Mucosa of descending colon (tissue), 3 donors: ENCODE data around the gene CPNE4. TPM values are rescaled to one million over a fixed set of nuclear protein-coding genes. Genes with fewer than 3 reads are reported as not detected.

ENCODE experiments used
- ATAC-seq: fragments of 200-7000 bp; cut with Tn5 transposase; one replicate; pipeline ENCODE4 v1.9.1; 2020; ENCODE audit warnings: mild to moderate bottlenecking, moderate library complexity
- DNase-seq, 3 donors: peaks; one replicate each; pipeline ENCODE4 v3.0.0-alpha.2; 2020
- H3K36me3 ChIP-seq: fragments of 200-600 bp; one replicate; pipeline ENCODE4 v1.8.0; 2021; ENCODE audit warnings: low read depth, mild to moderate bottlenecking
- H3K4me1 ChIP-seq: fragments of 200-600 bp; one replicate; pipeline ENCODE4 v1.8.0; 2021; ENCODE audit warnings: low read depth, mild to moderate bottlenecking
- H3K4me3 ChIP-seq: fragments of 200-600 bp; one replicate; pipeline ENCODE4 v1.8.0; 2021; ENCODE audit warnings: mild to moderate bottlenecking
- H3K9me3 ChIP-seq: fragments of 200-600 bp; one replicate; pipeline ENCODE4 v1.8.0; 2021; ENCODE audit warnings: mild to moderate bottlenecking
- intact Hi-C, 2 donors: fragments of 100-400 bp; cut with DNase I in 1 of 2; cut with micrococcal nuclease in 1 of 2; formaldehyde crosslinking; loops; one replicate each; pipeline versions ENCODE4 v1.11.0 to v1.11.1; 2022; cut with DNase I, micrococcal nuclease
- total RNA-seq, 3 donors: library from RNA; stranded (reverse); fragmentation: NEBNext Ultra II Directional in 2 of 3; extraction: Animal tissue kit (Norgen Biotek cat#: 25700) in 2 of 3; gene quantifications; one replicate each; pipeline versions ENCODE4 v1.2.1 to v1.2.4, GENCODE V29; 2021 to 2023
- TF ChIP-seq, protein P1 (sequence below): fragments of 200-600 bp; IDR thresholded peaks from one replicate; pipeline ENCODE4 v1.8.0; 2022; ENCODE audit warnings: antibody characterized with exemption, mild to moderate bottlenecking
- donor health status: DM: no; HTN: no; CAD: no; lungs with moderate emphysema.
- donor health status: DM: no; HTN: no; CAD: no.
- donor health status: DM: no; HTN: yes; CAD: no.

Gene CPNE4
- total RNA-seq, 3 donors from 2014 or later = 0.96 to 3.0 (median 1.1) TPM

DNA sequence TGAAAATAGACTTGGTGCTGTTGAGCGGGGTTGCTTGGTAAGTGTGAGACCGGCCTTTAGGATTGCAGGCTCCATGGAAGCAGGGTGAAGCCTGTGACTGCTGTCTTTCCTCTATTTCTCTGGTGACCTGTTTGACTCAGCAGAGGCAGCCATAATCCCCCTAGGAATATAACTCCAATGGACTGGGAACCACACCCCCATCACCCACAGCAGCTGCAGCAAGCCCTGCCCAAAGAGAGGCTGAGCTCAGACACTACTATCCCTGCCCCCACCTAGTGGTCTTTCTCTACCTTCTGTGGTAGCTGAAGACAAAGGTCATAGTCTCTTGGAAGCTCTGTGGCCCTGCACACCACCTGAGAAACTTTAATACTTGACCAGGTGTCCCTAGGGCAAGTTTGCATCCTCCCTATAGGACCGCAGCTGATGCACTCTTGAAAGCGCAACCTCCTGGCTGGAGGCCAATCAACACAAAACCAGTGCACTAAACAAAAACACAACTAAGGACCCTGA is 398.5 kb downstream of the CPNE4 start:
- Histone ChIP-seq H3K36me3 (no peaks in the 10 kb centered on the region), H3K9me3 (no peaks in the 10 kb centered on the region), H3K4me3 (no peak overlapping the region), H3K4me1 (no peaks in the 10 kb centered on the region)
- no peak for DNase-seq
- TF ChIP-seq, protein P1, sequence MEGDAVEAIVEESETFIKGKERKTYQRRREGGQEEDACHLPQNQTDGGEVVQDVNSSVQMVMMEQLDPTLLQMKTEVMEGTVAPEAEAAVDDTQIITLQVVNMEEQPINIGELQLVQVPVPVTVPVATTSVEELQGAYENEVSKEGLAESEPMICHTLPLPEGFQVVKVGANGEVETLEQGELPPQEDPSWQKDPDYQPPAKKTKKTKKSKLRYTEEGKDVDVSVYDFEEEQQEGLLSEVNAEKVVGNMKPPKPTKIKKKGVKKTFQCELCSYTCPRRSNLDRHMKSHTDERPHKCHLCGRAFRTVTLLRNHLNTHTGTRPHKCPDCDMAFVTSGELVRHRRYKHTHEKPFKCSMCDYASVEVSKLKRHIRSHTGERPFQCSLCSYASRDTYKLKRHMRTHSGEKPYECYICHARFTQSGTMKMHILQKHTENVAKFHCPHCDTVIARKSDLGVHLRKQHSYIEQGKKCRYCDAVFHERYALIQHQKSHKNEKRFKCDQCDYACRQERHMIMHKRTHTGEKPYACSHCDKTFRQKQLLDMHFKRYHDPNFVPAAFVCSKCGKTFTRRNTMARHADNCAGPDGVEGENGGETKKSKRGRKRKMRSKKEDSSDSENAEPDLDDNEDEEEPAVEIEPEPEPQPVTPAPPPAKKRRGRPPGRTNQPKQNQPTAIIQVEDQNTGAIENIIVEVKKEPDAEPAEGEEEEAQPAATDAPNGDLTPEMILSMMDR = no peak
- intact Hi-C loops = no loop called here
- ATAC-seq = no peak

DNA sequence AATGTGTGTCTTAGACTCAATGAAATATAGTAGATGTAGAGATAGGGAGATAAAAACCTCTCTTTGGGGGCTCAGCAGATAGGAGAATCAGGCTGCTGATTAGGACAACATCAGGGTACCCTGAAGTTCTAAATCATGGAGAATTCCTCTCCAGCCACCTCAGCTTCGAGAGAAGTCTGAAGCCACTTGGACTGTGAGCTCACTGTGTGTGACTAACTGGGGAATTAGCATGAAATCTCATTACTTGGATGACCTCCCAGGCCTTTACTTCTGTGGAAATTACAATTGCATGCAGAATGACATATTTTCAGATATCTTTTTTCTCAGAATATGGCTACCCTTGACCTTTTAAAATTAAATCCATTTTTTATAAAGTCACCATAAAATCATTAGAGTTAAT is 404.0 kb downstream of the CPNE4 start:
- Histone ChIP-seq H3K9me3 (no peaks in the 10 kb centered on the region), H3K36me3 (no peaks in the 10 kb centered on the region), H3K4me3 (no peak overlapping the region), H3K4me1 (no peaks in the 10 kb centered on the region)
- DNase-seq = no peak
- TF ChIP-seq, protein P1 = no peak
- intact Hi-C loops = no loop called here
- ATAC-seq = no peak

DNA sequence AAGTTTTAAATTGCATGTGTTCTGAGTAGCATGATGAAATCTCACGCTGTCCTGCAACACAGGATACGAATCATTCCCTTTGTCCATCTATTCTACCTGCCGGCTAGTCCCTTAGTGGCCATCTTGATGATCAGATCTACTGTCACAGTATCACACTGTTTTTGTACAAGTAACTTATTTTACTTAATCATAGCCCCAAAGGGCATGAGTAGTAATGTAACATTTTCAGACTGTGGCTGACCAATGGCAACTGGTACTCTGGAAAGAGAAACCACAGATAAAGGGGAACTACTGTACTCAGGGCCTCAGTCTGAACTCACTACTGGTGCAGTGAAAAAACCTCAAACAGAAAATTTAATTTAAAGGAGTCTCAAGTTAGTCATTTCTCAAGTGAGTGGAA is 404.7 kb downstream of the CPNE4 start:
- Histone ChIP-seq H3K4me3 (no peak overlapping the region), H3K4me1 (no peaks in the 10 kb centered on the region), H3K9me3 (no peaks in the 10 kb centered on the region), H3K36me3 (no peaks in the 10 kb centered on the region)
- ATAC-seq (no peak), DNase-seq (no peak)
- intact Hi-C loops = no loop called here
- TF ChIP-seq, protein P1 = no peak

DNA sequence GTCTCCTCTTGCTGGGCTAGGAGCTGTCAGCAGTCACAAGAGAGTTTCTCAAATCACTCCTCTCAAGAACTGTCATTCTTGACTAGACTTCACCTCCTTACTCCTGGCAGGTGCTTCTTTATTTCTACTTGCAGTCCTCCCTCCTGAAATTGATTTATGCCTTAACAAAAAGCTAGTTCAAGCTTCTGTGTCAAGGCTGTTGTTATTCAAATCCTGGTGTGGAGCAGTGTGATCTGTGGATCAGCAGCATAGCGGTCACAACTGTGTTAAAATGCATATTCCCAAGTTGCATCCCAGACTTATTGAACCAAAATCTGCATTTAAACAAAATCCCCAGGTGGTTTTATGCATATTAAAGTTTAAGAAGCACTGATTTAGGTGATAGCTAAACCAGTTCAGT is 411.4 kb downstream of the CPNE4 start:
- intact Hi-C loops = no loop called here
- Histone ChIP-seq H3K4me1 (no peaks in the 10 kb centered on the region), H3K4me3 (no peak overlapping the region), H3K9me3 (no peaks in the 10 kb centered on the region), H3K36me3 (no peaks in the 10 kb centered on the region)
- DNase-seq (no peak), ATAC-seq (no peak)
- TF ChIP-seq, protein P1 = no peak

DNA sequence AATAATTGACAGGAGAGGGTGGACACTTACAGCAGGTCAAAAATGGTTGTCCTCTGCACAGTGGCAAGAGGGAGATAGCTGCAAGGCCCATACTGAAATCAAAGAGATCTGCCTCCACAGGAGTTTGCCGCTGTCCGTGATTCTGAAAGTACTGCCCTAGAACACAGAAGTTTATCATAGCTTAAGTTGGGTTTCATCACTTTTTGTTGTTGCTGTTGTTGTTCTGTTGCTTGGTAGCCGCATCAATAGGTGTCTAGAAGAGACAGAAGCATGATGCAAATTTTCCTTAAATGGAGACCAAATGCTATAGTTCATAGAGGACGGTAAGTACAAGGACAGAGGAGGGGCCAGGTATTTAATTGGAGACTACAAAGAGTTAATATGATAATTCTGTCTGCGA is 412.1 kb downstream of the CPNE4 start:
- no peak for ATAC-seq
- intact Hi-C loops = no loop called here
- TF ChIP-seq, protein P1 = no peak
- H3K4me3 ChIP-seq = no peak overlapping the region
- no peaks in the 10 kb centered on the region for H3K36me3 ChIP-seq
- H3K4me1 ChIP-seq = no peaks in the 10 kb centered on the region
- no peak for DNase-seq
- H3K9me3 ChIP-seq = no peaks in the 10 kb centered on the region

DNA sequence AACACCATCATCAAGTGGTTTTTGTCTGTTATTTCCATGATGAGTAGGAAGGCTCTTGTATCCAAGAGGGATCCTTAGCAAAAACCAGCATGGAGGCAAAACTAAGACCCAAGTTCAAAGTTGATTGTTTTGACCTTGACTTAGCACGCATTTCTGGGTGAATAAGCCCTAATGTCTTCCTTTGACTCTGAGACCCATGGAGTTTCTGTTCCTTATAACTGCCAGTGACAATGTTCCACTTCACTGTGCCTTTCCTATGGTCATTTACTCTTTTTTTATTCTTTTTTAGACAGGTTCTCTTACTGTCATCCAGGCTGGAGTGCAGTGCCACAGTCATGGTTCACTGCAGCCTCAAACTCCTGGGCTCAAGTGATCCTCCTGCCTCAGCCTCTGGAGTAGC is 413.8 kb downstream of the CPNE4 start:
- intact Hi-C loops = no loop called here
- H3K9me3 ChIP-seq = no peaks in the 10 kb centered on the region
- H3K36me3 ChIP-seq = no peaks in the 10 kb centered on the region
- TF ChIP-seq, protein P1 = no peak
- ATAC-seq = no peak
- DNase-seq = no peak
- no peaks in the 10 kb centered on the region for H3K4me1 ChIP-seq
- no peak overlapping the region for H3K4me3 ChIP-seq
